HG03175 (cell line): Measurements from ENCODE around the gene LYPD4.
"Not testable (repeated sequence)": the region's sequence is repeated elsewhere in the genome, so short reads cannot be mapped to it uniquely, and the experiment has no call there.

Experiments
- ATAC-seq: cut with Tn5 transposase; IDR thresholded peaks from one replicate; pipeline ENCODE4 v1.9.1; 2021; ENCODE audit warnings: mild to moderate bottlenecking, moderate library complexity; ENCODE audit not compliant: unreplicated experiment

Gene LYPD4

GRCh38 chr19:41802770-41803169, 41.7 kb downstream of the LYPD4 start:
- no peak for ATAC-seq

- no peak for ATAC-seq
Observed at GRCh38 chr19:41801792-41802211, 42.7 kb downstream of the LYPD4 start.

- ATAC-seq, result no peak
Observed at GRCh38 chr19:41801031-41801430, 43.5 kb downstream of the LYPD4 start.

GRCh38 chr19:41799444-41800000, 45.0 kb downstream of the LYPD4 start:
- ATAC-seq, result no peak

DNA sequence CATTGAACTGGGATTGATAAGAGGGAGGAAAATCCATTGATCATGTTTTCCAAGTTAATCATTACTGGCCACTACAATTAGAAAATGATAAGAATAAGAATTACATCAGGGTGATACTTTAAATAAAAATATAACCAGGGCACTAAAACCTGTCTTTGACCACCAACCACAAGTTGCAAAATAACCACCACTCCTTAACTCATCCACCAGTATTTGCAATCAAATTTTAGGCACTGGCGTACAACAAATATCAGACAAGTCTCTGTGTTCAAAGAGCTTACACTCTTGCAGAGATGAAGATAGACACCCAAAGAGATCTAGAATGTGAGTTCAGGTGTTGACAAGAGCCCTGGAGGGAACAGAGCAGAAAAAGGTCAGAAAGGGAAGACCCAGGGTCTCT, 47.6 kb downstream of the LYPD4 start:
- no peak for ATAC-seq

DNA sequence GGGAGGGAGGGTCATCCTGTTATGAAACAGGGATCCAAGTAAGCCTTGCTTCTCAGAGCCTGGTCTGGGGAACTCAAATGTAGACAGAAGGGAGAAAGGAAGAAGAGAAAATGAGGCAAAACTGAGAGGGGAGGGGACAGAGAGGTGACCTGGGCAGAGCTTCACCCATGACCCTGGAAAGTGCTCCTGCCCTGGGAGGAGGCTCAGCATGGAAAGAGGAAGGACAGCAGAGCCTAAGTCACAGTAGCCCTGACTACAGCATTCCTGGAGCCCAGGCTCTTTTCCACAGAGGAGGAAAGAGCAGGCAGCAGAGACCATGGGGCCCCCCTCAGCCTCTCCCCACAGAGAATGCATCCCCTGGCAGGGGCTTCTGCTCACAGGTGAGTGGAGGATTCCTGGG, 48.1 kb downstream of the LYPD4 start, which contains the start of gene CEACAM3:
TSS of gene CEACAM3 (plus strand) at position 226 of the 400 bp plus-strand sequence. CDS start at position 317, 91 bp downstream.
- ATAC-seq, result no peak

DNA sequence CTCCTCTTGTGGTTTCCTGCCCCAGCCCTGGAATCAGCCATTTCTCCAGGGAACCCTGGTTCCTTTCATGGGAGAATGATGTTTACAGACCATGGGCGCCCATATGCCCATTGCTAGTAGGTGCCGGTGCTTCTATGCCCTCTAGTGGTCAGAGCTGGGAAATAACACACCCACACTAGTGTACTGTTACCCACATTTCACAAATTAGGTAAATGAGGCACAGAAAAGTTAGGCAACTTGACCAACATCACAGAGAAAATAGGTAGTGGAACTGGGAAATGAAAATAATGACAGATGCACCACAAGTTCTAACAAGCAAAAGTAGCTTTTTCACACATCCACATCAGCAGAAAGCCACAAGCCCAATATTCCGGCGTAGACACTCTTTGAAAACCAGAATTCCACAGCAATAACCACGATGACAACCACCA, 49.4 kb downstream of the LYPD4 start:
- ATAC-seq, result no peak

DNA sequence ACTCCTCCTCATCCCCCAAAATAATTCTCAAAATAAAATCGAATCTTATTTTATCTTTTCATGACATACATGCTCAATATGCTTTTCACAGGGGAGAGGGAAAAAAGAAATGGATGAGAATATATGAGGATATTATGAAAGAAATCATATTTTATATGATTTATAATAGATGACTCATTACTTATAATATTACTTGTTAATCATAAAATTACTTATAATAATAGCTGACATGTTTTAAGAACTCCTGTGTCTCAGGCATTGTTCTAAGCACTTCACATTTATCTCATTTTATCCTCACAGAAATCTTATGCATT, 51.1 kb downstream of the LYPD4 start:
- no peak for ATAC-seq

DNA sequence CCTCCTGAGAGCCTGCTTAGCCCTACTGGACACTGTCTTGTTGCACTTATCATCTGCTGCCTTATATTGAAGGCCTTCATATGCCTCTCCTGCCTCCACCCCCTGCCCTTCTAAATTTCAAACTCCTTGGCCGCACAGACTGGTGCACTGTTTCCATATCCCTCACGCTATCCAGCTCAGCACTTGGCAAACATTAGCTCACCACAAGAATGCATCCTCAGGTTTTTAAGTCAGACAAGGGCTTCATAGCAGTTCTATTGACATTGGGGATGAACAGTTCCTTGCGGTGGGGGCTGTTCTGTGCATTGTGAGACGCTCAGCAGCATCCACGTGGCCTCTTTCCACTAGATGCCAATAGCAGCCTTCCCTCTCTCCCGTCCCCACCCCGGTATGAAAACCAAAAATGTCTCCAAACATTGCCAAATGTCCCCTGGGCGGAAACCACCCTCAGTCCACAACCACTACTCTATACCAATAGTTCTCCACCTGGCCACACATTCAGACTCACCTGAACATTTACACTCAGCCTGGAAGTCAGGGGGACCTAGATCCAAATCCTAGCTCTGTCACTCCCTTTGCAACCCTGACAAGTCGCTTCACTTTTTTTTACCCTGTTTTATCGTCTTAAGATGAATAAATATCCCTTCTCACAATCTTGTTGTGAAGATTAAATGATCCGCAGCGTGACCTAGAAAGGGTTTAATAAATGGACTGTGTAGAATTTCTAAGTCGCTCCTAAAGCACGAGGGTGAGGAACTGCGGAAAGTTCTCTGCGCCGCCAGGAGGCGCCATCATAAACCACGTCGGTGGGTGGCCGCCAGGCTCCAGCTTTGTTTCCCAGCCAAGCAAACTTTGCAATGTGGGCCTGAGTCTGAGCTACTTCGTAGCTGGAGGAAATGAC, 51.7 kb downstream of the LYPD4 start:
- no peak for ATAC-seq

- ATAC-seq, result not testable (repeated sequence)
Observed at GRCh38 chr19:41789053-41789452, 55.4 kb downstream of the LYPD4 start.

- not testable (repeated sequence) for ATAC-seq
Observed at GRCh38 chr19:41788518-41788917, 56.0 kb downstream of the LYPD4 start.
